GM12878 (cell line): ENCODE measurements around the gene SPRY2. TPM values are rescaled to one million over a fixed set of nuclear protein-coding genes. Genes with fewer than 3 reads are reported as not detected.

Experiments used
- ATAC-seq: fragments of 200-7000 bp; cut with Tn5 transposase; 3 replicates; pipeline ENCODE4 v1.9.1; 2020; ENCODE audit warnings: mild to moderate bottlenecking, moderate library complexity
- BruUV-seq: library from RNA; stranded (reverse); fragments of 400-500 nt; replicated peaks from 2 replicates; lab custom pipeline; 2021; lab: Mats Ljungman, UMichigan
- CTCF ChIA-PET: fragments of 300-600 bp; sonication (Branson Sonifier 250); formaldehyde crosslinking; extraction: SDS; loops from one replicate; lab custom pipeline; 2021; ENCODE audit warnings: inconsistent platforms; lab: Yijun Ruan, JAX
- POLR2A ChIA-PET: fragments of 350-600 bp; formaldehyde crosslinking; extraction: SDS; loops from one replicate; lab custom pipeline; 2021; ENCODE audit warnings: inconsistent platforms; lab: Charles Lee
- RAD21 ChIA-PET: fragments of 300-600 bp; sonication (Branson Sonifier 250); formaldehyde crosslinking; loops from one replicate; lab custom pipeline; 2023; ENCODE audit warnings: antibody characterized with exemption; ENCODE audit not compliant: unreplicated experiment; lab: Charles Lee
- SMC1A ChIA-PET: fragments of 300-600 bp; sonication (Branson Sonifier 250); formaldehyde crosslinking; loops from one replicate; lab custom pipeline; 2023; ENCODE audit not compliant: unreplicated experiment, uncharacterized antibody; lab: Charles Lee
- DNase-seq: peaks from one replicate; pipeline ENCODE4 v3.0.0-alpha.2; 2011; ENCODE audit warnings: low read depth, low spot score
- FAIRE-seq: peaks from 3 replicates; lab custom pipeline; 2011; peaks lifted over from hg19 to GRCh38; lab: Jason Lieb, UNC
- H2AFZ ChIP-seq: 2 replicates; pipeline ENCODE4 v1.6.0; 2011; ENCODE audit warnings: low read depth, low read length, control low read depth; ENCODE audit not compliant: control insufficient read depth
- H3K27ac ChIP-seq: 2 replicates; pipeline ENCODE4 v1.5.1; 2011; ENCODE audit warnings: control low read depth; ENCODE audit not compliant: control insufficient read depth, insufficient read depth
- H3K27me3 ChIP-seq, 2 experiments: replicated peaks in 1 of 2; 2 replicates each; pipeline versions ENCODE4 v1.6.0 to v1.6.1; 2011; ENCODE audit warnings: low read length in 1 of 2; ENCODE audit not compliant: control insufficient read depth in 2 of 2, insufficient read depth in 2 of 2
- H3K36me3 ChIP-seq, 2 experiments: 2 replicates each; pipeline ENCODE4 v1.5.1; 2011; ENCODE audit warnings: low read length in 1 of 2; ENCODE audit not compliant: control insufficient read depth in 2 of 2, insufficient read depth in 2 of 2
- H3K4me1 ChIP-seq: 2 replicates; pipeline ENCODE4 v1.6.1; 2011; ENCODE audit warnings: mild to moderate bottlenecking, low read length, moderate library complexity, mixed read lengths; ENCODE audit not compliant: control insufficient read depth, insufficient read depth
- H3K4me2 ChIP-seq: 2 replicates; pipeline ENCODE4 v1.6.0; 2011; ENCODE audit warnings: control low read depth; ENCODE audit not compliant: control insufficient read depth, insufficient read depth
- H3K4me3 ChIP-seq: fragments of 200-600 bp; sonication (generic); 2 replicates; pipeline ENCODE4 v1.5.1; 2016
- H3K79me2 ChIP-seq: 2 replicates; pipeline ENCODE4 v1.6.0; 2011; ENCODE audit warnings: low read length; ENCODE audit not compliant: control insufficient read depth, insufficient read depth
- H3K9ac ChIP-seq: 2 replicates; pipeline ENCODE4 v1.8.0; 2011; ENCODE audit warnings: low read length, control low read depth, mixed read lengths; ENCODE audit not compliant: control insufficient read depth, insufficient read depth
- H3K9me3 ChIP-seq: replicated peaks from 3 replicates; pipeline ENCODE4 v1.5.1; 2011; ENCODE audit warnings: mild to moderate bottlenecking, low read length; ENCODE audit not compliant: control insufficient read depth, insufficient read depth
- H4K20me1 ChIP-seq: 2 replicates; pipeline ENCODE4 v1.6.0; 2011; ENCODE audit not compliant: control insufficient read depth, insufficient read depth
- CHD2 ChIP-seq: IDR thresholded peaks from 2 replicates; pipeline ENCODE4 v1.6.1; 2011; ENCODE audit warnings: low read depth, low read length, improper control_type of control experiment, borderline replicate concordance
- ESRRA ChIP-seq: IDR thresholded peaks from 2 replicates; pipeline ENCODE4 v1.6.1; 2012; ENCODE audit warnings: mild to moderate bottlenecking, low read length, improper control_type of control experiment
- IKZF2 ChIP-seq, 2 experiments: fragments of 450-650 bp; IDR thresholded peaks; 2 replicates each; pipeline ENCODE4 v1.6.1; 2017; ENCODE audit warnings: mild to moderate bottlenecking in 2 of 2, moderate library complexity in 2 of 2
- NBN ChIP-seq: fragments of 450-650 bp; IDR thresholded peaks from 2 replicates; pipeline ENCODE4 v1.6.1; 2016
- RAD21 ChIP-seq: IDR thresholded peaks from 2 replicates; pipeline ENCODE4 v1.6.1; 2011; ENCODE audit warnings: mild to moderate bottlenecking, low read depth, low read length, moderate library complexity; ENCODE audit not compliant: insufficient read depth
- RBBP5 ChIP-seq: fragments of 200-600 bp; sonication (generic); conservative IDR thresholded peaks from 2 replicates; pipeline ENCODE4 v1.6.1; 2016
- STAT3 ChIP-seq: IDR thresholded peaks from 2 replicates; pipeline ENCODE4 v1.6.1; 2011; ENCODE audit warnings: low read depth, low read length, improper control_type of control experiment
- USF1 ChIP-seq: IDR thresholded peaks from 2 replicates; pipeline ENCODE4 v1.6.1; 2011; ENCODE audit warnings: borderline replicate concordance, low read depth, mild to moderate bottlenecking, moderate library complexity, mixed read lengths, low read length; ENCODE audit not compliant: insufficient read depth; ENCODE audit errors: extremely low read length
- ZNF384 ChIP-seq: IDR thresholded peaks from 2 replicates; pipeline ENCODE4 v1.6.1; 2012; ENCODE audit warnings: low read depth, mild to moderate bottlenecking, low read length, improper control_type of control experiment, borderline replicate concordance
- ZNF592 ChIP-seq: fragments of 450-650 bp; IDR thresholded peaks from 2 replicates; pipeline ENCODE4 v1.6.1; 2017; ENCODE audit warnings: mild to moderate bottlenecking, moderate library complexity
- WGBS: methylation state at CpG from one replicate; pipeline ENCODE4 v1.1.6; 2016; ENCODE audit warnings: low lambda C conversion rate; ENCODE audit not compliant: insufficient replicate concordance, insufficient coverage; ENCODE audit errors: missing lambda C conversion rate; 5-methylcytosine and 5-hydroxymethylcytosine counted together
- in situ Hi-C: fragments of 300-500 bp; cut with MboI; formaldehyde crosslinking; loops from 9 replicates; pipeline ENCODE4 v1.14.3; 2018; ENCODE audit warnings: mixed read lengths
- intact Hi-C: fragments of 100-400 bp; cut with micrococcal nuclease; formaldehyde crosslinking; loops from one replicate; pipeline ENCODE4 v1.14.2; 2022; ENCODE audit not compliant: unreplicated experiment
- polyA plus RNA-seq, 11 experiments: library from polyadenylated mRNA; depleted of rRNA in 4 of 11; unstranded in 6 of 11; stranded (reverse) in 5 of 11; fragments of >200 nt; fragmentation: Nextera tagmentation in 4 of 11; fragmentation: Illumina TruSeq in 1 of 11; extraction: Ambion mirVana in 4 of 11; extraction: Trizol in 1 of 11; gene quantifications; 1 replicate in 1 of 11; 2 replicates in 10 of 11; pipeline versions ENCODE4 v1.2.1 to v1.2.3, GENCODE V29; 2011 to 2016; ENCODE audit warnings: inconsistent platforms in 2 of 11, missing spikeins in 2 of 11, low read depth in 1 of 11
- total RNA-seq, 4 experiments: library from RNA; depleted of rRNA in 3 of 4; stranded (reverse); fragments of >200 nt in 3 of 4; fragmentation: Illumina TruSeq in 1 of 4; extraction: Trizol in 1 of 4; gene quantifications; 2 replicates each; pipeline versions ENCODE4 v1.2.1 to v1.2.3, GENCODE V29; 2013 to 2021
- TF ChIP-seq, protein P1 (sequence below): fragments of 450-650 bp; IDR thresholded peaks from 2 replicates; pipeline ENCODE4 v1.6.1; 2016; ENCODE audit warnings: mild to moderate bottlenecking
- TF ChIP-seq, protein P2 (sequence below): IDR thresholded peaks from 2 replicates; pipeline ENCODE4 v1.6.1; 2012; ENCODE audit warnings: low read depth, low read length, improper control_type of control experiment
- TF ChIP-seq, protein P3 (sequence below): fragments of 450-650 bp; conservative IDR thresholded peaks from 2 replicates; pipeline ENCODE4 v1.6.1; 2017; ENCODE audit warnings: mild to moderate bottlenecking, moderate library complexity

Gene SPRY2
- total and polyA plus RNA-seq, 10 of the 15 experiments (the other 5 are each of a cell fraction or from before 2014, with no cell fraction given), result 1.8 to 82.1 (median 9.2) TPM

DNA sequence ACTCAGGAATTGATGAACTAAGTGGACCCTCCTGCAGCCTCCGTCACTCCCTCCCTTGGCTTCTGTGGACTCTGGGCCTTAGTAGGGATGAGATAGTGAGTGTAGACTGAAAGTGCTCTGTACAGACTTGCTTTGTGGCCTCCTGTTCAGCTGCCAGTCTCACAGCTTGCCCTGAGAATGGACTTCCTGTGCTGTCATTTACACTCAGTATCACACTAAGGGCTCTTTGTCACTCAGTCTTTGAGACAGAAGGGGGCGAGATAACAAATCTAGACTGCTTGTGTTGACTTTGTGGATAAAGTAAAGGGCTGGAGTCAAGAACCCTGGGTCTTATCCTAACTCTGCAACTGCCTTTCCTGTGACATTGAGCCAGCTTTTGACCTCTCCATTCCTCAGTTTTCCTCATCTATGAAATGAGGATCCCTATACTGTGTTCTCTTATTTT lies 21.0 kb upstream of the SPRY2 start:
- peak; percentile 96 for ATAC-seq
- POLR2A ChIA-PET, result interaction anchor here (0.9 to 5.0 kb wide), 6 partner anchors 16 to 549 kb away, joined by 3 to 147 read pairs (median 4); partner anchors contain the start of gene SPRY2
- DNase-seq, result no peak
- Histone ChIP-seq H2AFZ (no peak overlapping the region), H3K4me3 (no peak overlapping the region), H3K4me2 (no peak overlapping the region), H3K27me3 (no peaks in the 10 kb centered on the region), H3K4me1 (no peaks in the 10 kb centered on the region), H3K36me3 (no peaks in the 10 kb centered on the region), H3K9me3 (no peaks in the 10 kb centered on the region), H4K20me1 (no peaks in the 10 kb centered on the region), H3K9ac (no peak overlapping the region), H3K79me2 (no peaks in the 10 kb centered on the region), H3K27ac (no peak overlapping the region)
- RAD21 ChIA-PET, result interaction anchor here (1.0 to 5.5 kb wide), 14 partner anchors 17 to 683 kb away, joined by 3 to 347 read pairs (median 5); partner anchors contain the start of gene SPRY2
- SMC1A ChIA-PET, result interaction anchor here (0.5 to 8.0 kb wide), 20 partner anchors 10 to 690 kb away, joined by 3 to 360 read pairs (median 4); partner anchors contain the start of gene SPRY2
- in situ Hi-C loops, result loop anchor here (5.0 to 10.0 kb wide), 2 partner anchors 580 to 687 kb away; no protein-coding TSS in a partner anchor
- intact Hi-C loops, result loop anchor here (1.0 to 2.0 kb wide), 2 partner anchors 19 to 683 kb away; no protein-coding TSS in a partner anchor
- WGBS, result 5% methylated on average over 2 of the region's 2 CpGs
- no TSS peak for BruUV-seq
- FAIRE-seq, result peak; percentile 57
- CTCF ChIA-PET, result interaction anchor here (0.8 to 5.5 kb wide), 15 partner anchors 16 to 731 kb away, joined by 3 to 228 read pairs (median 4); partner anchors contain the start of gene SPRY2
- TF ChIP-seq, protein P1, sequence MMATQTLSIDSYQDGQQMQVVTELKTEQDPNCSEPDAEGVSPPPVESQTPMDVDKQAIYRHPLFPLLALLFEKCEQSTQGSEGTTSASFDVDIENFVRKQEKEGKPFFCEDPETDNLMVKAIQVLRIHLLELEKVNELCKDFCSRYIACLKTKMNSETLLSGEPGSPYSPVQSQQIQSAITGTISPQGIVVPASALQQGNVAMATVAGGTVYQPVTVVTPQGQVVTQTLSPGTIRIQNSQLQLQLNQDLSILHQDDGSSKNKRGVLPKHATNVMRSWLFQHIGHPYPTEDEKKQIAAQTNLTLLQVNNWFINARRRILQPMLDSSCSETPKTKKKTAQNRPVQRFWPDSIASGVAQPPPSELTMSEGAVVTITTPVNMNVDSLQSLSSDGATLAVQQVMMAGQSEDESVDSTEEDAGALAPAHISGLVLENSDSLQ, result peak; percentile 89
- peak; percentile 49; the same call in 1 of the 2 replicates for TF ChIP-seq RAD21
- peak; percentile 33; the same call in 1 of the 2 replicates for TF ChIP-seq CHD2
- TF ChIP-seq RBBP5, result no peak
- no peak for TF ChIP-seq STAT3
- TF ChIP-seq, protein P2, sequence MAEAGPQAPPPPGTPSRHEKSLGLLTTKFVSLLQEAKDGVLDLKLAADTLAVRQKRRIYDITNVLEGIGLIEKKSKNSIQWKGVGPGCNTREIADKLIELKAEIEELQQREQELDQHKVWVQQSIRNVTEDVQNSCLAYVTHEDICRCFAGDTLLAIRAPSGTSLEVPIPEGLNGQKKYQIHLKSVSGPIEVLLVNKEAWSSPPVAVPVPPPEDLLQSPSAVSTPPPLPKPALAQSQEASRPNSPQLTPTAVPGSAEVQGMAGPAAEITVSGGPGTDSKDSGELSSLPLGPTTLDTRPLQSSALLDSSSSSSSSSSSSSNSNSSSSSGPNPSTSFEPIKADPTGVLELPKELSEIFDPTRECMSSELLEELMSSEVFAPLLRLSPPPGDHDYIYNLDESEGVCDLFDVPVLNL, result no peak
- TF ChIP-seq, protein P3, sequence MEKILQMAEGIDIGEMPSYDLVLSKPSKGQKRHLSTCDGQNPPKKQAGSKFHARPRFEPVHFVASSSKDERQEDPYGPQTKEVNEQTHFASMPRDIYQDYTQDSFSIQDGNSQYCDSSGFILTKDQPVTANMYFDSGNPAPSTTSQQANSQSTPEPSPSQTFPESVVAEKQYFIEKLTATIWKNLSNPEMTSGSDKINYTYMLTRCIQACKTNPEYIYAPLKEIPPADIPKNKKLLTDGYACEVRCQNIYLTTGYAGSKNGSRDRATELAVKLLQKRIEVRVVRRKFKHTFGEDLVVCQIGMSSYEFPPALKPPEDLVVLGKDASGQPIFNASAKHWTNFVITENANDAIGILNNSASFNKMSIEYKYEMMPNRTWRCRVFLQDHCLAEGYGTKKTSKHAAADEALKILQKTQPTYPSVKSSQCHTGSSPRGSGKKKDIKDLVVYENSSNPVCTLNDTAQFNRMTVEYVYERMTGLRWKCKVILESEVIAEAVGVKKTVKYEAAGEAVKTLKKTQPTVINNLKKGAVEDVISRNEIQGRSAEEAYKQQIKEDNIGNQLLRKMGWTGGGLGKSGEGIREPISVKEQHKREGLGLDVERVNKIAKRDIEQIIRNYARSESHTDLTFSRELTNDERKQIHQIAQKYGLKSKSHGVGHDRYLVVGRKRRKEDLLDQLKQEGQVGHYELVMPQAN, result 0 out of 2 replicates have a peak, but pooled peaks have one; percentile 58
- peak; percentile 54 to 61; a peak in 2 of 4 replicates for TF ChIP-seq IKZF2 (IDR thresholded peaks at IDR 0.05)
- no peak for TF ChIP-seq ZNF592
- no peak for TF ChIP-seq USF1
- TF ChIP-seq NBN, result peak; percentile 33; the same call in 1 of the 2 replicates
- no peak for TF ChIP-seq ESRRA
- 0 out of 2 replicates have a peak, but pooled peaks have one; percentile 11 for TF ChIP-seq ZNF384
